AG09319 (cell line): ENCODE measurements around the gene COPZ2.

Experiments
- DNase-seq: peaks from one replicate; pipeline ENCODE4 v3.0.0-alpha.2; 2010; ENCODE audit warnings: low read depth; ENCODE audit errors: extremely low read depth
- TF ChIP-seq, protein P1 (sequence below): IDR thresholded peaks from 2 replicates; pipeline ENCODE4 v1.5.1; 2011; ENCODE audit warnings: low read depth, mild to moderate bottlenecking, inconsistent platforms, low read length, moderate library complexity

The COPZ2 gene

DNA sequence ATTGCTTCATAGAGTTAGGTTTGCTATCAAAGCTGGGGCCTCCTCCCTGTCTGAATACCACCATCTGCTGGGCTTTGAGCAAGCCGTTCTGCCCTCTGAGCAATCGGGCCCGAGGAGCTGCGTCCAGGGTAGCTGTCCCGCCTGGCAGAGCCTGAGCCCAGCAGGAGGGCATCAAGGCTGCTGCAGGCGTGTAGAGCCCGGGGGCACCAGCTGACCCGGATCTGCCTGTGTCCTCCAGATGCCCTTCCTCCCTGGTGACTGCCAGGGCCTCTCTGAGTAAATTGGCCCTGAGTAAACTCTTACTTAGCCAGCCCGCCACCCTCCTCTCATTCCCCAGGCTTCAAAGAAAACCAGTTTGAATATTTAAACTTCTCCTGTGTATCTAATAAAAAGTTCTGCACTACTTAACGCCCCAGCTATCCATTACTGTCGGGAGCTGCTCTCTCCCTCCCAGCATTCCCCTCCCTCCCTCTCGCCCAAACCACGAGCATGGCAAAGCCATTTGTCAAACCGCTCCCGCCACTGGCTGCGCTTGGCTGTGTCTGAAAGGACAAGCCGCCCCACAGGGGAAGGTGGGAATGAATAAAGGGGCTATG is 50.3 kb downstream of the COPZ2 start:
- TF ChIP-seq, protein P1, sequence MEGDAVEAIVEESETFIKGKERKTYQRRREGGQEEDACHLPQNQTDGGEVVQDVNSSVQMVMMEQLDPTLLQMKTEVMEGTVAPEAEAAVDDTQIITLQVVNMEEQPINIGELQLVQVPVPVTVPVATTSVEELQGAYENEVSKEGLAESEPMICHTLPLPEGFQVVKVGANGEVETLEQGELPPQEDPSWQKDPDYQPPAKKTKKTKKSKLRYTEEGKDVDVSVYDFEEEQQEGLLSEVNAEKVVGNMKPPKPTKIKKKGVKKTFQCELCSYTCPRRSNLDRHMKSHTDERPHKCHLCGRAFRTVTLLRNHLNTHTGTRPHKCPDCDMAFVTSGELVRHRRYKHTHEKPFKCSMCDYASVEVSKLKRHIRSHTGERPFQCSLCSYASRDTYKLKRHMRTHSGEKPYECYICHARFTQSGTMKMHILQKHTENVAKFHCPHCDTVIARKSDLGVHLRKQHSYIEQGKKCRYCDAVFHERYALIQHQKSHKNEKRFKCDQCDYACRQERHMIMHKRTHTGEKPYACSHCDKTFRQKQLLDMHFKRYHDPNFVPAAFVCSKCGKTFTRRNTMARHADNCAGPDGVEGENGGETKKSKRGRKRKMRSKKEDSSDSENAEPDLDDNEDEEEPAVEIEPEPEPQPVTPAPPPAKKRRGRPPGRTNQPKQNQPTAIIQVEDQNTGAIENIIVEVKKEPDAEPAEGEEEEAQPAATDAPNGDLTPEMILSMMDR, result no peak
- no peak for DNase-seq

DNA sequence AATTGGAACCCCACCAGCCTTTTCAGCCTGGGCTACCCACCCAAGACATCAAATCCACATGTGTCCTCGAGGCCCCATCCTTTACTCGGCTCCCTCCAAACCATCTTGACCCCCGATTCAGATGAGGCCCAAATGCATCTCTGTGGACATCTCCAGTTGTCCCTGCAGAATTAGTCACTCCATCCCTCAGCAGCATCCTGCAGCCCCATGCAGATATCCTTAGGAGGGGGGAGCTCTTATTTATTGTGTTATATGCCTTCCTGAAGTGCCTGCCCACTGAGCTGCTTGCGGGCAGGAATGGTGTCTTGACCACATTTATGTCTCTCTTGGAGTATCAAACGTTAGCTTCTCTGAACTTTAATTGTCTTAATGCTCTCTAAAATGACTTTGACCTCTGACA is 51.1 kb downstream of the COPZ2 start:
- TF ChIP-seq, protein P1, result no peak
- no peak for DNase-seq

DNA sequence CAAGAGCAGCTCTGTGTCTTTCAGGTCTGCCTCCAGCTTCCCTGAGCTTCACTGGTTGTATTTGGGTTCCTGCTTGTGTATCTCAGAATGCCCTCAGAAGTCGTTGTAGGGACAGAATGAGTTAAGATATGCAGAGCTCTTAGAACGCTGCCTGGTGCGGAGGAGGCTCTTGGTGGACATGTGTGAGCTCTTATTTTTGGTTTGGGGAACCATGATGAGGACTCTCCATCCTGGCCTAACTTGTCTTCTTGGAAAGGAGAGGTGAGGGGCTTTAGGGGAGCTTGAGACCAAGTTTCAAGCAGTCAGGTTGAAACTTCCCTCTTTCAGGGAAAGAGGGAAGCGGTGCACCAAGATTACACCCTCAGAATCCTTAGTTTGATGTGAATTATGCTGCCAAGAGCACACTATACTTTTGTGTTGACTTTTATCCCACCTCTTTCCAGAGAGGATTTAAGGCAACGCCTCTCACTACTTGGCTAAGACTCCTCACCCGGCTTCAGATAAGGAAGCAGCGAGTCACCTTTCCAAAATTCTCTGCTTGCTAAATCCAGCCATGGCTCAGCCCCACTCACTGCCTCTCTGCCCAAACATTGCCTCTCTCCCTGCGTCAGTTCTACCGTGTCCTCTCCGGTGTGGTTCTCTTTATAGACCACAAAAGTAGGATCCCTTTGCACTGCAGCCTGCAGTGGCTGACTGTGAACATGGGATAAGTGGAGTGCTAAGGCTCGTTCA is 53.9 kb downstream of the COPZ2 start:
- TF ChIP-seq, protein P1, result no peak
- no peak for DNase-seq

DNA sequence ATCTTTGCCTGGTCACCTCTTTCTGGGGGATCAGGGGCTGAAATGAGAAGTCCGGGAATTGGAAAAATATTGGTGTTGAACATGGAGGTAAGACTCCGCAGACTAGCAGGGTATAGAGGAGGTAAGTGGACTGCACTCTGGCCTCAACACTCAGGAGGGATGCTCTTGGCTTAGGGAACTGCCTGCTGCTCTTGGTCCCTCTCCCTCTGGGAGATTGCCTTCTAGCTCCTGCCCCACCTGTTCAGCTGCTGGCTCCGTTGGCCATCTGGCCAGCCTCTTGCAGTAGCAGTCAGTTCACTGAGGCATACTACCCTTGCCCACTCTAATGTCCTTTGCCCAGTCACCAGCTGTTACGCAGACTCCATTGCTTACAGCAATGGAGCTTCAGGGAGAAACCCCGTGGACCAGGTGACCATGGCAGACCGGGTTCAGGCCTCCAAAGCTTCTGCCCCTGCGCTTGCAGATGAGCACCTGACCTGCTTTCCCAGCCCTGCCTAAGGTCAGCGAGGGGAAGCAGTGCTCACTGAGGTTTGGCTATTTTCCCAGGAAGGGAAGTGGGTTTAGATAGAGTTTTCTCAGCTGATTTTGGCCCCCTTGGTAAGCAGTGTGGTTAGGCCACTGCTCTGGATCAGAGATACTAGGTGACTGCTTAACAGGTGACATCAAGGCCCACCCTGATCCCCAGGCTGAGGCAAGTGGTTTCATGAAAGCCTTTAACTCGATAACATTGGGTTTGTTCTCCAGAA is 54.8 kb downstream of the COPZ2 start:
- DNase-seq, result no peak
- TF ChIP-seq, protein P1, result no peak

DNA sequence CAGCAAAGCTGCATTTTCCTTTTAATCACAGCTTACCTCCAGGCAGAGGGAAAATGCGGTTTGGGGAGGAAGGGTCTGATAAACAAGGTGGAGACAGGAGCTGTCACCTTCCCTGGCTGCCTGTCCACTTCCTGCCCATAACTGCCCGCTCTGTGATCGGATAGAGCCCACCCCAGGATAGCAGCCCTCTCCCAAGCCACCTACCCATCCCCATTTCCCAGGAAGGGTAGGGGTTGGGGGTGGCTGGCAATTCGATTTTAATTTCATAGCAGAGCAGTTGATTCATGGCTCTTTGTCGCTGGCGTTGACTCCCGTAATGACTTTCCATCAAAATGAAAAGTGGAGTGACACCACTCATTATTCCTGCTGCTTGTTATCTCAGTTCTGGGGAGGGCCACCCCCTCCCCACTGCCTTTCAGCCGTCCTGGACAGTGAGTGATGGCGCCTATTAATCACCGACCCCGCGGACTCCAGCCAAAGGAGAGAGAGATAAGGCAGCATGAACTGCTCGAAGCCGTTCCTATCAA is 55.4 kb downstream of the COPZ2 start:
- no peak for DNase-seq

DNA sequence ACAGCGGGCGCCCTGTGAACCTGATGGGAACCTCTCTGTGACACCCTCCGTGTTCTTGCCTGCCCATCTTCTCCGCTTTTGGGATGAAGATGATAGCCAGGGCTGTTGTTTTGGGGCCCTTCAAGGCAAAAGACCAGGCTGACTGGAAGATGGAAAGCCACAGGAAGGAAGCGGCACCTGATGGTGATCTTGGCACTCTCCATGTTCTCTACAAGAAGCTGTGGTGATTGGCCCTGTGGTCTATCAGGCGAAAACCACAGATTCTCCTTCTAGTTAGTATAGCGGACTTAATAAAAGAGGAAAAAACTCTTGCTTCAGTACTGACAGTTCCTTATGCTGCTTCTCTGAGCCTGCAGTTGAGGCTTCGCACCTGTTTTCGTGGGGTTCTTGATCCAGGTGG is 56.1 kb downstream of the COPZ2 start:
- no peak for DNase-seq
- TF ChIP-seq, protein P1, result no peak

More for the DNA sequence above, 55.4 kb downstream of the COPZ2 start:
- TF ChIP-seq, protein P1, result no peak

DNA sequence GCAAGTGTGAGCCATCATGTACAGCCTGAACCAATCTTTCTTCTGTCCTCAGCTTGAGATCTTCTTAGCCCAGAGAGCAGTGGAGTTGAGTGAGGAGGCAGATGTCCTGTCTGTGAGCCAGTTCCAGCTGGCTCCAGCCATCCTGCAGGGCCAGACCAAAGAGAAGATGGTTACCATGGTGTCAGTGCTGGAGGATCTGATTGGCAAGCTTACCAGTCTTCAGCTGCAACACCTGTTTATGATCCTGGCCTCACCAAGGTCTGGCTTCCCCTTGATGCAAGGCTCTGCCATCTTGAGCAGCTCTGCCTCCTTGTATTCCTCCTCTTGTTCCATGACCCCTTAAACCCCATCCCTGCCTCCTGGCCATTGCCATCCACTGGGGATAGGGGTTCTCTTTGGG is 57.1 kb downstream of the COPZ2 start:
- DNase-seq, result no peak
- TF ChIP-seq, protein P1, result no peak
